C4-2B (cell line): ENCODE results near the gene TXLNB.

ENCODE experiments used
- H3K27ac ChIP-seq: fragments of 450-650 bp; 2 replicates; pipeline ENCODE4 v1.5.1; 2017
- CTCF ChIP-seq: fragments of 450-650 bp; conservative IDR thresholded peaks from 2 replicates; pipeline ENCODE4 v1.5.1; 2017; ENCODE audit warnings: mild to moderate bottlenecking
- ZFX ChIP-seq: fragments of 450-650 bp; IDR thresholded peaks from 2 replicates; pipeline ENCODE4 v1.6.1; 2017

TXLNB gene

DNA sequence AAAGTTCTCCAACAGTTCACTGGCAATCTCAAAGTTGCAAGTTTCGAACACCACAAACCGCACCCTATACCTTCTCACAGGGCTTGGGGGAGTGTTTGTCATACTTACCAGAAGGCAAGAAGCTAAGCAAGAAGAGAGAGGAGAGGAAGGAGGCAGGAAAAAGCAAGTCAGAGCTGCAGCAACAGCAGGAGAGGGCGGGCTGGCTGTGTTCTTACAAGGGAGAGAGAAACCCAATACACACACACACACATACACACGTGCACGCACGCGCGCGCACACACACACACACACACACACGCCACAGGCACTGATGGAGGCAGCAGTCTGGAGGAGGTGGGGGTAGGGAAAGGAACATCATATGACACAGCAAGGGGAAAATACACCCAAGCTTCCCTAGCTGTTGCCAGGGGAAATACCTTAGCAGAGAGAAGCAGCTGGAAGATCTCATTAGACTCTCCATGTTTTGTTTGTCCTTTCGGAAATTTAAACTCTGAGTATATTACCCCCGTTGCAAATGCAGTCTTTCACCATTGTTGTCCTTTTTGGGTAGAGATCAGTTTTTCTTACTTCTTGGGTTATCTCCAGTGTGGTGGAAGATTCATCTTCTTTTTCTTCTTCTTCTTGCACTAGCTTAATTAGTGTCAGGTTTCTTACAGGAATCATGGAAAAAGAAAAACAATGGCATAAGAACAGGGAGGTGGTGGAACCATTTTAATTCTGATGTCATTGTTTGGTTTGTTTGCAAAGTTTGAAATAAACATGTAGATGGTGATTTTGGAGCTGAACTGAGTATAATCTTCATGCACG lies at the start of gene TXLNB:
Gene TXLNB (minus strand): TSS at position 186 of the 807 bp plus-strand sequence. CDS start 3,099 bp downstream, outside the sequence.
- no peak within 1 kb of the TSS for H3K27ac ChIP-seq
- no peak for TF ChIP-seq CTCF
- TF ChIP-seq ZFX: no peak

DNA sequence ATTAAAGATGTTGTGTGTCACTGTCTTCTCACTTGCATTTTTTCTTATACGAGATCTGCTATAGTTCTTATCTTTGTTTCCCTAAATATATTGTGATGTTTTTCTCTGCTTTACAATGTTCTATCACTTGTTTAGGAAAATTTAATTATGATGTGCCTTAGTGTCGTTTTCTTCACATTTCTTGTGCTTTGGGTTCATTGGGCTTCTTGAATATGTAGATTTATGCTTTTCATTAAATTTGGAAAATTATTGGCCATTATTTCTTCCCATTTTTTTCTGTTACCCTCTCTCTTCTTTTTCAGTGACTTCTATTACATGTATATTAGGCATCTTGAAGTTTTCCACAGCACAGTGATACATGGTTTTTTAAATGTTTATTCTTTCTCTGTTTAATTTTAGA lies 49.3 kb upstream of the TXLNB start:
- TF ChIP-seq CTCF: no peak
- H3K27ac ChIP-seq: no peak overlapping the region

GRCh38 chr6:139338795-139339194 lies 47.0 kb upstream of the TXLNB start:
- no peak overlapping the region for H3K27ac ChIP-seq
- TF ChIP-seq CTCF (no peak), ZFX (no peak)

DNA sequence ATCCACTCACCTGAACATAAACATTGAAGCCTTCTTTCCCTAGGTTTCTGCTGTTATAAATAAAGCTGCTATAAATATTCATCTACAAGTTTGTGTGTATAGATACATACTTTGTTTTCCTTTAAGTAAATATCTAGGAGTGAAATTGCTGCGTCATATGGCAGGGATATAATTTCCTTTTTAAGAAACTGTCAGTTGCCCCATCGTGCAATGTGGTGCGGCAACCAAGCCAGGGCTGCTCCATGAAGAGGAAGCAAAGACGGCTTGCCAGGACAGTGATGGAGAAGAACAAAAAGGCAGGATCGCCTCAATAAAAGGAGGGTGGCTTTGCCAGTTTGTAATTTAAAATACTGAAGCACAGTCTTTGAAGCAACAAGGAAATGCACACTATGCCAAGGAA lies 46.0 kb upstream of the TXLNB start:
- no peak for TF ChIP-seq ZFX
- TF ChIP-seq CTCF: no peak
- no peak overlapping the region for H3K27ac ChIP-seq

GRCh38 chr6:139337001-139337400 lies 45.2 kb upstream of the TXLNB start:
- no peak for TF ChIP-seq CTCF
- no peak for TF ChIP-seq ZFX
- no peak overlapping the region for H3K27ac ChIP-seq

DNA sequence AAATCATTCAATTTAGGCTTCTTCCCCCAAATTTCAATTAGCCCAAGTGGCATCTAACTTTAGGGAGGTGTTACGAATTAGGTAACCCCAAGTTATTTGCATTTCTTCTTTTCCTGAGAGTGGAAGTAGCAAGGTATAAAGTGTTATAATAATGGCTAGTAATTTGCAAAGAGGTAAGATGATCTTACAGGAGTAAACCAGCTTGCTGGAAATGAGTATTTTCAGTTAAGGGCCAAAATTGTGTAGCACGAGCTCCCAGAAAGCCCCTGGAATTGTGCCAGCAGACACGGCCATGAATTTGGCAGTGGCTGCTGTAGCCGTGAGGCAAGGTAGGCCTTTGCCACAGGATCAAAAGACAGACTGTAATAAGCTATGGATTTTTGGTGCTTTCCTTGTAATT lies 44.7 kb upstream of the TXLNB start:
- no peak overlapping the region for H3K27ac ChIP-seq
- TF ChIP-seq ZFX (no peak), CTCF (no peak)

DNA sequence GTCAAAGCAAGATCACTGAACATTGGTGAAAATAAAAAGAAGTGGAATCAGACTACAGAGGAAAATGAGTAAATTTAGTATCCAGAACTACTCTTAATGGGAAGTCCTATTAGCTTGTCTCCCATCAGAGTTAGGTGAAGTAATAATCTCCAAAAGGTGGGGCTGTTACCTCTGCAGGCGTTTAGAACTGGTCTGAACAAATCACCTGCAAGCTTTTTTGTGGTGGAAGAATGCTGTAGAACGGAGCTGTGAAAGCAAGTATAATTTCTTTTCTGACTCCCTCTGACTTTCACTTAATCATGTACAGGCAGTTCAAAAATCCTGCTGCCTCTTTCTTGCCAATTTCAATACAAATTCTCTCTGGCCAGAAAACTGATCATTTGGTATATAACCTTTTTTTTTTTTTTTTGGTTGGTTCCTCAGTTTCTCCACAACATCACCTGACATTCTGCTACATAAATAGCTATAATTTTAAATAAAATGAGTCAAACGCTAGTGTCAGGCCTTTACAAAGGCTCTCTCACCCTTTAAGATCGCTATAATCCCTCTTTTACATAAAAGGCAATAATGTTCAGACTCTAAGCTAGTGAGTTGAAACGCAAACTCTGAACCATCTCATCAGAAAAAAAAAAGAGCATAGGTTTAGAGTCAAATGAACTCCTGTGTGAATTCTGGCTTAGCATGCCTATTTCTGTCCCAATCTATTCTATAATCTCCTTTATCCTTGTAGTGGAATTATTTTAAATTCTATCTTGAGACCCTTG lies 43.8 kb upstream of the TXLNB start:
- no peak for TF ChIP-seq ZFX
- TF ChIP-seq CTCF: no peak
- H3K27ac ChIP-seq: no peak overlapping the region
